DND-41 (cell line): ENCODE results near the gene CAMKMT.

Source experiments
- ATAC-seq: fragments of 200-7000 bp; cut with Tn5 transposase; 3 replicates; pipeline ENCODE4 v1.9.1; 2021; ENCODE audit warnings: low read depth; ENCODE audit not compliant: insufficient read depth
- DNase-seq: peaks from one replicate; pipeline ENCODE4 v3.0.0-alpha.2; 2020
- H2AFZ ChIP-seq: 2 replicates; pipeline ENCODE4 v1.6.0; 2012; ENCODE audit warnings: low read depth, low read length
- H3K27ac ChIP-seq: 2 replicates; pipeline ENCODE4 v1.5.1; 2012; ENCODE audit warnings: low read length, inconsistent platforms
- H3K27me3 ChIP-seq: fragments of 200-600 bp; sonication (generic); 2 replicates; pipeline ENCODE4 v1.6.0; 2012; ENCODE audit warnings: low read length, mild to moderate bottlenecking, inconsistent platforms; ENCODE audit not compliant: insufficient read depth, poor library complexity
- H3K36me3 ChIP-seq: 2 replicates; pipeline ENCODE4 v1.5.1; 2012; ENCODE audit warnings: low read length, inconsistent platforms; ENCODE audit not compliant: insufficient read depth
- H3K4me1 ChIP-seq: 2 replicates; pipeline ENCODE4 v1.5.1; 2012; ENCODE audit warnings: mild to moderate bottlenecking, low read length; ENCODE audit not compliant: insufficient read depth
- H3K4me2 ChIP-seq: 2 replicates; pipeline ENCODE4 v1.6.0; 2012; ENCODE audit warnings: mild to moderate bottlenecking, moderate library complexity, low read length, inconsistent platforms; ENCODE audit not compliant: insufficient read depth
- H3K4me3 ChIP-seq, 2 experiments: fragments of 200-600 bp in 1 of 2; shearing (Covaris generic) in 1 of 2; 2 replicates each; pipeline ENCODE4 v1.5.1; 2012 to 2016; ENCODE audit warnings: inconsistent platforms in 2 of 2, low read length in 2 of 2, mild to moderate bottlenecking in 2 of 2, low read depth in 1 of 2, moderate library complexity in 1 of 2
- H3K79me2 ChIP-seq: 2 replicates; pipeline ENCODE4 v1.6.0; 2012; ENCODE audit warnings: low read length, inconsistent platforms; ENCODE audit not compliant: insufficient read depth
- H3K9ac ChIP-seq: 2 replicates; pipeline ENCODE4 v1.6.0; 2012; ENCODE audit warnings: low read depth, mild to moderate bottlenecking, inconsistent platforms, low read length, moderate library complexity
- H3K9me3 ChIP-seq: 2 replicates; pipeline ENCODE4 v1.5.1; 2012; ENCODE audit warnings: low read length, moderate library complexity, mild to moderate bottlenecking, inconsistent platforms; ENCODE audit not compliant: insufficient read depth, severe bottlenecking
- H4K20me1 ChIP-seq: 2 replicates; pipeline ENCODE4 v1.6.0; 2012; ENCODE audit warnings: low read length; ENCODE audit not compliant: insufficient read depth
- EZH2 ChIP-seq: IDR thresholded peaks from 3 replicates; pipeline ENCODE4 v1.6.1; 2012; ENCODE audit warnings: borderline replicate concordance, low read depth, mild to moderate bottlenecking, moderate library complexity, low read length, inconsistent platforms; ENCODE audit not compliant: severe bottlenecking
- TF ChIP-seq, protein P1 (sequence below): IDR thresholded peaks from 2 replicates; pipeline ENCODE4 v1.5.1; 2012; ENCODE audit warnings: borderline replicate concordance, low read length, moderate library complexity, mild to moderate bottlenecking; ENCODE audit not compliant: poor library complexity, severe bottlenecking; ENCODE audit errors: extremely low read depth

CAMKMT gene

GRCh38 chr2:44528595-44528994 lies 166.8 kb downstream of the CAMKMT start:
- Histone ChIP-seq H3K36me3 (no peaks in the 10 kb centered on the region), H3K4me2 (no peak overlapping the region), H3K4me3 (no peak overlapping the region), H3K27me3 (no peaks in the 10 kb centered on the region), H2AFZ (no peak overlapping the region), H3K9ac (no peak overlapping the region), H3K27ac (no peak overlapping the region), H4K20me1 (no peaks in the 10 kb centered on the region), H3K4me1 (no peaks in the 10 kb centered on the region), H3K79me2 (no peaks in the 10 kb centered on the region), H3K9me3 (no peaks in the 10 kb centered on the region)
- no peak for DNase-seq
- TF ChIP-seq EZH2, result no peak
- TF ChIP-seq, protein P1, sequence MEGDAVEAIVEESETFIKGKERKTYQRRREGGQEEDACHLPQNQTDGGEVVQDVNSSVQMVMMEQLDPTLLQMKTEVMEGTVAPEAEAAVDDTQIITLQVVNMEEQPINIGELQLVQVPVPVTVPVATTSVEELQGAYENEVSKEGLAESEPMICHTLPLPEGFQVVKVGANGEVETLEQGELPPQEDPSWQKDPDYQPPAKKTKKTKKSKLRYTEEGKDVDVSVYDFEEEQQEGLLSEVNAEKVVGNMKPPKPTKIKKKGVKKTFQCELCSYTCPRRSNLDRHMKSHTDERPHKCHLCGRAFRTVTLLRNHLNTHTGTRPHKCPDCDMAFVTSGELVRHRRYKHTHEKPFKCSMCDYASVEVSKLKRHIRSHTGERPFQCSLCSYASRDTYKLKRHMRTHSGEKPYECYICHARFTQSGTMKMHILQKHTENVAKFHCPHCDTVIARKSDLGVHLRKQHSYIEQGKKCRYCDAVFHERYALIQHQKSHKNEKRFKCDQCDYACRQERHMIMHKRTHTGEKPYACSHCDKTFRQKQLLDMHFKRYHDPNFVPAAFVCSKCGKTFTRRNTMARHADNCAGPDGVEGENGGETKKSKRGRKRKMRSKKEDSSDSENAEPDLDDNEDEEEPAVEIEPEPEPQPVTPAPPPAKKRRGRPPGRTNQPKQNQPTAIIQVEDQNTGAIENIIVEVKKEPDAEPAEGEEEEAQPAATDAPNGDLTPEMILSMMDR, result no peak
- no peak for ATAC-seq

DNA sequence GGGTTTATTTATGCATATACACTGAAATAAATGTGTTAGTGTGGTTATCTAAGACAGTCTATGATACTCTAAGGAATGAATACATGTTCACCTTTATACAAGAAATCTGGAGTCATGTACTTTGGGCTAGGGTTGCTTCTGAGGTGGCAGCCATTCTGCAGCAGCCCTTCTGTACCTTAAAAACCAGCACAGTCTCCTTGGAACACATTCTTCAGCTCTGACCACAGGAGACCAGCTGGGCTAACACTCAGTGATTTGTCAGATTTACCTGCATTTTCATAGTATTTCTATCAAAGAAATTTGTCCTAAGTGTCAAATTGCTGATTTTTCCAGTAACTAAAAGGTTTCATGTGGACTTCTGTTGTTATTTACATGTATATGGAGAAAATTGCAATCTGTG lies 167.7 kb downstream of the CAMKMT start:
- Histone ChIP-seq H4K20me1 (no peaks in the 10 kb centered on the region), H2AFZ (no peak overlapping the region), H3K27ac (no peak overlapping the region), H3K27me3 (no peaks in the 10 kb centered on the region), H3K9ac (no peak overlapping the region), H3K36me3 (no peaks in the 10 kb centered on the region), H3K79me2 (no peaks in the 10 kb centered on the region), H3K9me3 (no peaks in the 10 kb centered on the region), H3K4me1 (no peaks in the 10 kb centered on the region), H3K4me3 (no peak overlapping the region), H3K4me2 (no peak overlapping the region)
- no peak for TF ChIP-seq EZH2
- TF ChIP-seq, protein P1, result no peak
- ATAC-seq (no peak), DNase-seq (no peak)

GRCh38 chr2:44531289-44531688 lies 169.5 kb downstream of the CAMKMT start:
- H3K79me2 ChIP-seq, result no peaks in the 10 kb centered on the region
- H3K27me3 ChIP-seq, result no peaks in the 10 kb centered on the region
- H3K4me2 ChIP-seq, result no peak overlapping the region
- H3K36me3 ChIP-seq, result no peaks in the 10 kb centered on the region
- no peak overlapping the region for H3K27ac ChIP-seq
- DNase-seq (no peak), ATAC-seq (no peak)
- no peaks in the 10 kb centered on the region for H3K9me3 ChIP-seq
- TF ChIP-seq EZH2, result no peak
- TF ChIP-seq, protein P1, result no peak
- no peaks in the 10 kb centered on the region for H3K4me1 ChIP-seq
- no peak overlapping the region for H3K9ac ChIP-seq
- no peak overlapping the region for H2AFZ ChIP-seq
- no peaks in the 10 kb centered on the region for H4K20me1 ChIP-seq
- no peak overlapping the region for H3K4me3 ChIP-seq

- no peaks in the 10 kb centered on the region for H3K36me3 ChIP-seq
- H3K4me1 ChIP-seq, result no peaks in the 10 kb centered on the region
- DNase-seq (no peak), ATAC-seq (no peak)
- H3K9ac ChIP-seq, result no peak overlapping the region
- H4K20me1 ChIP-seq, result no peaks in the 10 kb centered on the region
- H3K79me2 ChIP-seq, result no peaks in the 10 kb centered on the region
- H3K27me3 ChIP-seq, result no peaks in the 10 kb centered on the region
- no peak overlapping the region for H3K27ac ChIP-seq
- H2AFZ ChIP-seq, result no peak overlapping the region
- H3K4me3 ChIP-seq, result no peak overlapping the region
- H3K4me2 ChIP-seq, result no peak overlapping the region
- TF ChIP-seq EZH2, result no peak
- TF ChIP-seq, protein P1, result no peak
- H3K9me3 ChIP-seq, result no peaks in the 10 kb centered on the region
These were observed 170.3 kb downstream of the CAMKMT start for GRCh38 chr2:44532031-44532430.
